ENCODE measurements around the gene SPIRE1. TPM values are rescaled to one million over a fixed set of nuclear protein-coding genes. Genes with fewer than 3 reads are reported as not detected.
"Not testable (repeated sequence)": the region's sequence is repeated elsewhere in the genome, so short reads cannot be mapped to it uniquely, and the experiment has no call there.

The SPIRE1 gene
- total RNA-seq, 2 experiments from 2014 or later = 0.99 to 1.4 TPM

GRCh38 chr18:12567849-12568248, 90.1 kb downstream of the SPIRE1 start:
- ChIA-PET POLR2A (no interaction called here), CTCF (no interaction called here)
- DNase-seq (no peak), ATAC-seq (ENCODE audit: poor library complexity) (no peak)
- no peak for TF ChIP-seq CTCF (IDR thresholded peaks at IDR 0.05)
- H3K4me1 ChIP-seq (ENCODE audit: insufficient read depth, low read length) = no peaks in the 10 kb centered on the region
- Mint-ChIP-seq H3K4me1 (ENCODE audit: low read depth) (no peaks in the 10 kb centered on the region), H3K27me3 (peaks cover 35% of the 10 kb centered on the region), H3K4me3 (no peak overlapping the region), H3K27ac (no peak overlapping the region), H3K36me3 (ENCODE audit: low read depth) (no peaks in the 10 kb centered on the region), H3K9me3 (no peaks in the 10 kb centered on the region)
- H3K36me3 ChIP-seq (ENCODE audit: insufficient read depth, low read length) = no peaks in the 10 kb centered on the region
- no peak overlapping the region for H3K27ac ChIP-seq (ENCODE audit: low read depth in 1 of 2, low read length in 2 of 2)
- no peaks in the 10 kb centered on the region for H3K27me3 ChIP-seq (ENCODE audit: control insufficient read depth in 1 of 2, insufficient read depth in 2 of 2, low read length in 2 of 2)
- H3K9me3 ChIP-seq (ENCODE audit: control insufficient read depth in 1 of 2, insufficient read depth in 1 of 2, low read length in 2 of 2) = no peaks in the 10 kb centered on the region
- H3K4me3 ChIP-seq (ENCODE audit: low read length) = no peak overlapping the region
- intact Hi-C loops (cut with DNase I, micrococcal nuclease) = no loop called here

- POLR2A ChIA-PET = no interaction called here
- H3K27me3 ChIP-seq (ENCODE audit: control insufficient read depth in 1 of 2, insufficient read depth in 2 of 2, low read length in 2 of 2) = no peaks in the 10 kb centered on the region
- no peaks in the 10 kb centered on the region for H3K4me1 ChIP-seq (ENCODE audit: insufficient read depth, low read length)
- H3K4me1 Mint-ChIP-seq (ENCODE audit: low read depth) = no peaks in the 10 kb centered on the region
- intact Hi-C loops (cut with DNase I, micrococcal nuclease) = no loop called here
- no peak for DNase-seq
- CTCF ChIA-PET = no interaction called here
- H3K4me3 Mint-ChIP-seq = no peak overlapping the region
- H3K4me3 ChIP-seq (ENCODE audit: low read length) = no peak overlapping the region
- no peaks in the 10 kb centered on the region for H3K36me3 Mint-ChIP-seq (ENCODE audit: low read depth)
- H3K27ac ChIP-seq (ENCODE audit: low read depth in 1 of 2, low read length in 2 of 2) = no peak overlapping the region
- TF ChIP-seq CTCF (IDR thresholded peaks at IDR 0.05) = no peak
- ATAC-seq (ENCODE audit: poor library complexity) = no peak
- no peaks in the 10 kb centered on the region for H3K9me3 Mint-ChIP-seq
- H3K9me3 ChIP-seq (ENCODE audit: control insufficient read depth in 1 of 2, insufficient read depth in 1 of 2, low read length in 2 of 2) = no peaks in the 10 kb centered on the region
- H3K36me3 ChIP-seq (ENCODE audit: insufficient read depth, low read length) = no peaks in the 10 kb centered on the region
- peaks cover 22% of the 10 kb centered on the region for H3K27me3 Mint-ChIP-seq
- H3K27ac Mint-ChIP-seq = no peak overlapping the region
Observed at GRCh38 chr18:12564861-12565260, 93.0 kb downstream of the SPIRE1 start.

GRCh38 chr18:12564378-12564777, 93.5 kb downstream of the SPIRE1 start:
- H3K9me3 ChIP-seq (ENCODE audit: control insufficient read depth in 1 of 2, insufficient read depth in 1 of 2, low read length in 2 of 2) = peaks cover 0 to 2% of the 10 kb centered on the region in 2 experiments

GRCh38 chr18:12560600-12560999, 97.3 kb downstream of the SPIRE1 start:
- peaks cover 16% of the 10 kb centered on the region for H3K27me3 Mint-ChIP-seq
- not testable (repeated sequence) for H3K36me3 Mint-ChIP-seq (ENCODE audit: low read depth); H3K9me3 Mint-ChIP-seq

More at GRCh38 chr18:12564378-12564777, 93.5 kb downstream of the SPIRE1 start:
- H3K36me3 Mint-ChIP-seq (ENCODE audit: low read depth) = no peaks in the 10 kb centered on the region
- H3K27ac Mint-ChIP-seq = no peak overlapping the region
- H3K9me3 Mint-ChIP-seq = no peaks in the 10 kb centered on the region
- ATAC-seq (ENCODE audit: poor library complexity) (no peak), DNase-seq (no peak)
- POLR2A ChIA-PET = no interaction called here
- Histone ChIP-seq H3K4me1 (ENCODE audit: insufficient read depth, low read length) (no peaks in the 10 kb centered on the region), H3K4me3 (ENCODE audit: low read length) (no peak overlapping the region), H3K36me3 (ENCODE audit: insufficient read depth, low read length) (no peaks in the 10 kb centered on the region), H3K27ac (ENCODE audit: low read depth in 1 of 2, low read length in 2 of 2) (no peak overlapping the region), H3K27me3 (ENCODE audit: control insufficient read depth in 1 of 2, insufficient read depth in 2 of 2, low read length in 2 of 2) (no peaks in the 10 kb centered on the region)
- no peak for TF ChIP-seq CTCF (IDR thresholded peaks at IDR 0.05)
- intact Hi-C loops (cut with DNase I, micrococcal nuclease) = no loop called here
- no peaks in the 10 kb centered on the region for H3K4me1 Mint-ChIP-seq (ENCODE audit: low read depth)
- CTCF ChIA-PET = no interaction called here
- peaks cover 20% of the 10 kb centered on the region for H3K27me3 Mint-ChIP-seq
- H3K4me3 Mint-ChIP-seq = no peak overlapping the region

More at GRCh38 chr18:12560600-12560999, 97.3 kb downstream of the SPIRE1 start:
- H3K4me3 Mint-ChIP-seq; H3K27ac Mint-ChIP-seq; H3K27me3 ChIP-seq (ENCODE audit: control insufficient read depth in 1 of 2, insufficient read depth in 2 of 2, low read length in 2 of 2); intact Hi-C loops (cut with DNase I, micrococcal nuclease); H3K4me1 ChIP-seq (ENCODE audit: insufficient read depth, low read length); POLR2A ChIA-PET; ATAC-seq (ENCODE audit: poor library complexity); H3K27ac ChIP-seq (ENCODE audit: low read depth in 1 of 2, low read length in 2 of 2); DNase-seq; CTCF ChIA-PET; H3K4me1 Mint-ChIP-seq (ENCODE audit: low read depth); H3K36me3 ChIP-seq (ENCODE audit: insufficient read depth, low read length); H3K4me3 ChIP-seq (ENCODE audit: low read length): not testable (repeated sequence)
- peaks cover 0 to 17% of the 10 kb centered on the region in 2 experiments for H3K9me3 ChIP-seq (ENCODE audit: control insufficient read depth in 1 of 2, insufficient read depth in 1 of 2, low read length in 2 of 2)

Data from CD4-positive, alpha-beta T cell (primary cell).